GM12801 (cell line): ENCODE measurements around the gene LRRC45.

Source experiments
- TF ChIP-seq, protein P1 (sequence below): IDR thresholded peaks from one replicate; pipeline ENCODE4 v1.5.1; 2011; ENCODE audit warnings: control low read depth; ENCODE audit not compliant: insufficient read length; ENCODE audit errors: extremely low read depth

The LRRC45 gene

DNA sequence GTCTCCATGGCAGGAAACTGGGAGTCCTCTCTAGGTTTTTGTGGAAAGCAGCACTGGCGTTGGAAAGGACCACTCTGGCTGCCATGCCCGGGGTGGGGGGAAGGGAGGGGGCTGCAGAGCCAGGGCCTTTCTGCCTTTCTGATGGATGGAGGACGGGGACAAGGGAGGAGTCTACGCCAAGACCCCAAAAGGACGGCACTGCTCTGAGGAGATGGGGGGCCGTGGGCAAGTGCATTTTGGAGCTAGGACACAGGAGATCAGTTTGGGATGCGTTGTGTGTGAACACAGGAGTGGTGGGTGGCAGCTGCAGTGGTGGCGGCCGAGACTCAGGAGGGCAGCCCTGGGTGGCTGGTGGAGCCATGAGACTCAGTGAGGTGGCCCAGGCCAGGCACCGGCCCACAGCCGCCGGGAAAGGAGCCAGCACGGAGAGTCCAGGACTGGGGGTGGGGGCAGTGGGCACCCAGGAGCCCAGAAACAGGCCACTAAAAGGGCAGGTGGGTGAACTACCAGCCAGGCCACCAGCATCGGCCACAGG, 2.5 kb upstream of the LRRC45 start:
- TF ChIP-seq, protein P1, sequence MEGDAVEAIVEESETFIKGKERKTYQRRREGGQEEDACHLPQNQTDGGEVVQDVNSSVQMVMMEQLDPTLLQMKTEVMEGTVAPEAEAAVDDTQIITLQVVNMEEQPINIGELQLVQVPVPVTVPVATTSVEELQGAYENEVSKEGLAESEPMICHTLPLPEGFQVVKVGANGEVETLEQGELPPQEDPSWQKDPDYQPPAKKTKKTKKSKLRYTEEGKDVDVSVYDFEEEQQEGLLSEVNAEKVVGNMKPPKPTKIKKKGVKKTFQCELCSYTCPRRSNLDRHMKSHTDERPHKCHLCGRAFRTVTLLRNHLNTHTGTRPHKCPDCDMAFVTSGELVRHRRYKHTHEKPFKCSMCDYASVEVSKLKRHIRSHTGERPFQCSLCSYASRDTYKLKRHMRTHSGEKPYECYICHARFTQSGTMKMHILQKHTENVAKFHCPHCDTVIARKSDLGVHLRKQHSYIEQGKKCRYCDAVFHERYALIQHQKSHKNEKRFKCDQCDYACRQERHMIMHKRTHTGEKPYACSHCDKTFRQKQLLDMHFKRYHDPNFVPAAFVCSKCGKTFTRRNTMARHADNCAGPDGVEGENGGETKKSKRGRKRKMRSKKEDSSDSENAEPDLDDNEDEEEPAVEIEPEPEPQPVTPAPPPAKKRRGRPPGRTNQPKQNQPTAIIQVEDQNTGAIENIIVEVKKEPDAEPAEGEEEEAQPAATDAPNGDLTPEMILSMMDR, result no peak

DNA sequence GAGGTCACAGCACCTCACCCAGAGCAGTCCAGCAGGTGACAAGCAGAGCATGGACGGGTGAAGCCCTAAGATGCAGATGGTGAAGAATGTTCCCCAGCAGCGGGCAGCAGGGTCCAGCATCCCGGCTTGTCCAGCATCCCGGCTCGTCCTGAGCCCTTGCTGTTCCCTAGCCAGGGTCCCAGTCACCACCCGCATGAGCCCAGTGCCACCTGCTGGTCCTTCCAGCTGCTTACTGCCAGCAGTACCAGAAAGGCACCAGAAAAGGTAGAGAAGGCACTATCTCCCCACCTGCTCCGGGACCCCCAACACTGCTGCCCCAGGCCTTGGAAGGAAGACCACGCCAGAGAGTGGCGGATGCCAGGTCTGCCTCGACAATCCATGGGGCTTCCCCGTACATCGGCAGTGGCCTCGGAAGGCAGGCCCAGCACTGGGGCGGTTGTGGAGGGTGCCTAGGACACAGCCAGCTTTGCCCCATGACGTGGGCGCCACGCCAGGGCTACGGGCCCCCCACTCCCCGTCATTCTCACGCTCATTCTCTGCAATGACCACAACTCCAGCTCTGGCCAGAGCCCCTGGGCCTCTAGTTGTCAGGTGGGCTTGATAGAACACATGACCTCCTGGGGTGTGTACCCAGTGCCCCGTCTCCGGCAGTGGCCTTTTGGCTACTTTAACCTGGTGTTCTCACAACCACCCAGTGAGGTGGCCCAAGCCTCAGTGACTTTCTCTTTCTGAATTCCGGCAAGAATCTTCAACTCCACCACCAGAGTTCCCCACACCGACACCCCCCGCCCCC, 1.8 kb upstream of the LRRC45 start:
- TF ChIP-seq, protein P1, result no peak

DNA sequence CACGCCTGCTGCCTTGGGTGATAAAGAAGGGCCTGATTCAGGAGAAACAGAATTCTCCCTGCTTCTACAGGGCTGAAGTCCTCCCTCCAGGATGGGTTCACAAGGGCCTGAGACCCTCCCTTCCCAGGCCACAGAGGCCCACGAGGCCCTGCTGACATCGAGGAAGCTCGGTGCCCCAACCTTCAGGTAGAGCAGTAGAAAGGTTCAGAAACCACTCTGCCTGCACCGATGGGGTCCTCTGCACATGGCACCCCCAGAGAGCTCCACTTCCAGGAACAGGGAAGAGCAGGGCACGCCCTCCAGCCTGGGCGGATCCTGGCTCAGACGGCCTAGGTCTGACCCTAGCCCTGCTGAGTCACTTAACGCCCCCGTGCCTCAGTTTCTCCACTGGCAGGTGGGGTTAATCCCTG, 1.2 kb upstream of the LRRC45 start:
- TF ChIP-seq, protein P1, result no peak

DNA sequence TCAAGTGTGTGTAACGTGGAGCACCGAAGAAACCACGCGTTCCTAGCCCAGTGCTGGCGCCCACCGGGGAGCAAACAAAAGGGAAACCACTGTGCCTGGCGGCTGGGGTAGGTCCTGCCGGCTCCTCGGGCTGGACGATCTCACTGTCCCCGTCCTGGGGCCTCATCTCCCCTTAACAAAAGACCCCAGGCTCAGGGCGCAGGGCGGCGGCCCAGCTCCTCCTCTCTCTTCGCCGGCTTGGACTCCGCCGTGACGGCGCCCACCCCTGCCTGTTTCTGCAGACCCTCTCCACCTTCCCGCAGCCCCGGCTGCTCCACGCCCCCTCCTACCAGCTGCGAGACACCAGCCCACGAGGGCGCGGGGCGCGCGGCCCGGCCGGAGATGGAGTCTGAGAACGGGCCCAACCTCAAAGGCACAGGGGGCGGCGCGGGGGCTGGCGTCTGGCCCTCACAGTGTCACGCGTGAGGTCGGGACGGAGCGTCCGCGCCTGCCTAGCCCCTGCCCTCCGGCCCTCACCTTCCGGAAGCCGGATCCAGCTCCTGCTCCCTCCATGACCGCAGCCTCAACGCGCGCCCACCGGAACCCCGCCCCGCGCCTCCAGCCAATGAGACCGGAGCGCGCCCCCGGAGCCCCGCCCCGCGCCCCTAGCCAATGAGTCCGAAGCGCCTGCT, 660 bp upstream of the LRRC45 start, which contains the start of gene CENPX:
CENPX (minus strand) TSS at position 569 of the 671 bp plus-strand sequence; CDS start at position 552, 17 bp downstream.
- TF ChIP-seq, protein P1, result no peak

DNA sequence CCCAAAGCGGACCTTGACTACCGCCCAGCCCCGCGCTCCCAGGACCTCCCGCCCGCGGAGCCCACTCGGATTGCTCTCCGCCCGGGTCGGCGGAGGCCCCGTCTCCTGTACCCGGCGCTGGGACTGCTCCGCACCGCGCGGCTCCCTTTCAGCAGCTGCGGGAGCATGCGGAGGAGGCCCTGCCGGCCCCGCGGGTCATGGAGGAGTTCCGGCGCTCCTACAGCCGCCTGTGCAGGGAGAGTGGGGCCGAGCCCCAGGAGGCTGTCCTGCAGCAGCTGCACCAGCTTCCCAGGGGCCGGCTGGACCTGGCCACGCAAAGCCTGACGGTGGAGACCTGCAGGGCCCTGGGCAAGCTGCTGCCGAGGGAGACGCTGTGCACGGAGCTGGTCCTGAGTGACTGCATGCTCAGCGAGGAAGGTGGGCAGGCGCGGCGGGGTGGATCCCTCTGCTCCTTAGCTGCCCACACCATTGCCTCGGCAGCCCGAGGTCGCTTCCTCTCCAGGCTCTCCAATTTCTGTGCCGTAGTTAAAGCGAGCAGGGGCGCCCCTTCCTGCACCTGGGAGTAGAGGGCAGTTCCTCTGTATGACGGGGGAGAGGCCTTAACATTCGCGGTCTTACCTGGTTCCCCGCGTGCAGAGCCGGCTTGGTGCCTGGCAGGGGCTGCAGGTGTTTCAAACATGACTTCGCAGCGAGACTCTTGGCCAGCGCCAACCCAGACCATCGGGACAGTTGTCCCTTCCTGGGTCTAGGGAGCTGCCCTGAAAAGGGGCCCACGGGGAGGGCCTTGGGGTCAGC, 539 bp downstream of the LRRC45 start:
- TF ChIP-seq, protein P1, result no peak

DNA sequence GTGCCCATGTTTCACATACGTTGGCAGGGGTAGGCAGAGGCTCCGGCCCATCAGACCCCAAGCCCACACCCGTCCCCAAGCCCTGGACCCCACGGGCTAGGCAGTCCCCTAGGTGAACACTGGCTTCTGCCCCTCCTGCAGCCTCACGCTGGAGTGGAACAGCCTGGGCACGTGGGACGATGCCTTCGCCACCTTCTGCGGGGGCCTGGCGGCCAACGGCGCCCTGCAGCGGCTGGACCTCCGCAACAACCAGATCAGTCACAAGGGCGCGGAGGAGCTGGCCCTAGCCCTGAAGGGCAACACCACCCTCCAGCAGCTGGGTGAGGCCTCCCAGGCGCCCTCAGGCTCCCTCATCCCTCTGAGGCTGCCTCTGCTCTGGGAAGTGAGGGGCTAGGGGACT, 1.8 kb downstream of the LRRC45 start:
- TF ChIP-seq, protein P1, result no peak
